HG03103 (cell line): ENCODE data around the gene SAXO1.
A peak's percentile ranks its signal among the peaks of the same experiment; 100 is the strongest.

Experiments used
- ATAC-seq: cut with Tn5 transposase; IDR thresholded peaks from one replicate; pipeline ENCODE4 v1.9.1; 2021; ENCODE audit warnings: low read depth; ENCODE audit not compliant: unreplicated experiment

SAXO1 gene

GRCh38 chr9:18890372-18890771 is 142.6 kb downstream of the SAXO1 start:
- ATAC-seq, result peak; percentile 74

GRCh38 chr9:18889550-18889949 is 143.5 kb downstream of the SAXO1 start:
- no peak for ATAC-seq

GRCh38 chr9:18888290-18888689 is 144.7 kb downstream of the SAXO1 start:
- no peak for ATAC-seq

- ATAC-seq, result no peak
Observed at GRCh38 chr9:18887546-18887945, 145.5 kb downstream of the SAXO1 start.

- no peak for ATAC-seq
Observed at GRCh38 chr9:18881758-18882157, 151.3 kb downstream of the SAXO1 start.

- no peak for ATAC-seq
Observed at GRCh38 chr9:18877984-18878383, 155.0 kb downstream of the SAXO1 start.
